Activated naive CD8-positive, alpha-beta T cell treated with anti-CD3 and anti-CD28 coated beads, Interleukin-2, amount 50 U/mL, for 24 hours (primary cell): ENCODE measurements around the gene MFN1.
A peak's percentile ranks its signal among the peaks of the same experiment; 100 is the strongest.

Source experiments
- ATAC-seq: fragments of 150-1000 bp; cut with Tn5 transposase; one replicate; pipeline ENCODE4 v1.10.0; 2021
- DNase-seq: peaks from one replicate; pipeline ENCODE4 v3.0.0; 2021
- H3K27ac Mint-ChIP-seq: one replicate; pipeline ENCODE4 v1.8.0; 2021; ENCODE audit warnings: mild to moderate bottlenecking, mixed read lengths
- H3K27me3 Mint-ChIP-seq: one replicate; pipeline ENCODE4 v1.8.0; 2021; ENCODE audit warnings: mixed read lengths
- H3K36me3 Mint-ChIP-seq: one replicate; pipeline ENCODE4 v1.8.0; 2021; ENCODE audit warnings: low read depth, mixed read lengths
- H3K4me1 Mint-ChIP-seq: one replicate; pipeline ENCODE4 v1.8.0; 2021; ENCODE audit warnings: mixed read lengths
- H3K4me3 Mint-ChIP-seq: one replicate; pipeline ENCODE4 v1.8.0; 2021; ENCODE audit warnings: mild to moderate bottlenecking, moderate library complexity, mixed read lengths
- H3K9me3 Mint-ChIP-seq: one replicate; pipeline ENCODE4 v1.8.0; 2021; ENCODE audit warnings: mixed read lengths

Gene MFN1

DNA sequence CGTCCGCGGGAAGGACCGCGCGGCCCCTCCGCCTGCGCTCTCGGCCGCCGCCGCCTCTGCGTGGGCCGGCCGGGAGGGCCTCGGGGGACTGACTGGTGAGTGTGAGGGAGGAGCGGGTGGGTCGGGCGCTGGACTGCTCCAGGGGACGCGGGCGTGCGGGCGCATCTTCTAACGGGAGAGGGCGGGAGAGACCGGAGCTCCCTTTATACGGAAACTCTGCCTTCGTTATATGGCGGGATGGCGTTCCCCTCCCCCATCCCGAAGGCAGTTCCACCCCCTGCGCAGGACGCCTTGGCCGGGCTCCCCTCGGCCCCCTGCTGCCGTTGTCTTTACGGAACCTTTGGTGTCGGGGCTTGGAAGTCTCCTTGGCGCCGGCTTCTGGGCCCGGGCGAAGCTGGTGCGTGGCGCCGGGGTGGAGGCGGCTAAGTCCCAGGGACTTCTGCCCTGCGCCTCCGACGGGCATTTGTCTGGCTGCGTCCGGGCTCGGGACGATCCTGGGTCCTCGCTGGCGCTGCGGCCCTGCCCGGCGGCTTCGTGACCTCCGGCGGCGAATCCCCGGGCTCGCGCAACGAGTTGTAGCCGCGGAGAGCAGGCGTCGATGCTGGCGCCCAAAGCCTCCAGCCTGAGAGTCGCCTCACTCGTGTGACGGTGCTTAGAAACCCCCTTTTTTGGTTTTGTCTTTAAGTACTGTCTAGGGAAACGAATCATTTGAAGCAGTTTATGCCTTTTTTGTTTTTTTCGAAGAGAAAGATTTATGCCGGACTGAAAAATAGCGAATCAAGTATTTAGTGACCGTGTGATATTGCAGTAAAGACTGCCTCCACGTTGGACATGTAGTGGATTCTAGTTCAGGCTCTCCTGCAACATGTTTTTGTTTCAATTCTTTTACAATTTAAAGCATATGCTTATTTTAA, 24.1 kb upstream of the MFN1 start:
- Mint-ChIP-seq H3K4me1 (peaks cover 39% of the 10 kb centered on the region), H3K36me3 (peaks cover 26% of the 10 kb centered on the region), H3K27me3 (no peaks in the 10 kb centered on the region), H3K9me3 (no peaks in the 10 kb centered on the region), H3K4me3 (peak overlapping the region; percentile 85), H3K27ac (peak overlapping the region; percentile 90)
- peak; percentile 66 for DNase-seq
- ATAC-seq = peak; percentile 53

DNA sequence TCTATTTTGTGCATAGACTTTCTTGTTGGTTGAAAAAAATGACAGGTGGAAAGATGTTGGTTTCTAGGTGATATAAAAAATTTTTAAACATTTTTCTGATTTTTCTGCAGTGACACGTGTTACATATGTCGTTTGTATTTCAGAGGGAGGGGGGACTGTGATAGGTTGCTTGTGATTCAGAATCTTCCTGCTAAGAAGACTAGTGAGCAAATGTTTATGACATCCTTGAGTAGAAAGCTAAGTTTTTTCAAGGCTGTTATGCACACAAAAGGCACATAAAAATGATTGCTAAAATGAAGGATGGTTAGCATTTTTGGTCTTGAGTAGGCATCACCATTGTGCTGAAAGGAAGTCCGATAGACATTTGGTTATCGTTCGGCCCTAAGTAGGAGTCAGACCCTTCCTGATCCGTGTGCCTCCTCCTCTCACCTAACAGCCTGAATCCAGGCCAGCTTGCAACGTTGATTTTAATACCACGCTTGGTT, 23.2 kb upstream of the MFN1 start:
- H3K27ac Mint-ChIP-seq = peak overlapping the region; percentile 90
- H3K36me3 Mint-ChIP-seq = peaks cover 30% of the 10 kb centered on the region
- H3K27me3 Mint-ChIP-seq = no peaks in the 10 kb centered on the region
- H3K4me3 Mint-ChIP-seq = peak overlapping the region; percentile 85
- DNase-seq (no peak), ATAC-seq (no peak)
- H3K4me1 Mint-ChIP-seq = peaks cover 39% of the 10 kb centered on the region
- no peaks in the 10 kb centered on the region for H3K9me3 Mint-ChIP-seq

GRCh38 chr3:179330438-179330837, 17.1 kb upstream of the MFN1 start:
- H3K36me3 Mint-ChIP-seq = peaks cover 57% of the 10 kb centered on the region
- no peaks in the 10 kb centered on the region for H3K9me3 Mint-ChIP-seq
- H3K27ac Mint-ChIP-seq = no peak overlapping the region
- DNase-seq = no peak
- no peaks in the 10 kb centered on the region for H3K27me3 Mint-ChIP-seq
- peaks cover 10% of the 10 kb centered on the region for H3K4me1 Mint-ChIP-seq
- no peak for ATAC-seq
- no peak overlapping the region for H3K4me3 Mint-ChIP-seq

- no peak overlapping the region for H3K27ac Mint-ChIP-seq
- H3K9me3 Mint-ChIP-seq = no peaks in the 10 kb centered on the region
- peaks cover 4% of the 10 kb centered on the region for H3K4me1 Mint-ChIP-seq
- ATAC-seq (no peak), DNase-seq (no peak)
- H3K36me3 Mint-ChIP-seq = peaks cover 64% of the 10 kb centered on the region
- H3K4me3 Mint-ChIP-seq = no peak overlapping the region
- no peaks in the 10 kb centered on the region for H3K27me3 Mint-ChIP-seq
Observed at GRCh38 chr3:179332240-179332639, 15.3 kb upstream of the MFN1 start.

DNA sequence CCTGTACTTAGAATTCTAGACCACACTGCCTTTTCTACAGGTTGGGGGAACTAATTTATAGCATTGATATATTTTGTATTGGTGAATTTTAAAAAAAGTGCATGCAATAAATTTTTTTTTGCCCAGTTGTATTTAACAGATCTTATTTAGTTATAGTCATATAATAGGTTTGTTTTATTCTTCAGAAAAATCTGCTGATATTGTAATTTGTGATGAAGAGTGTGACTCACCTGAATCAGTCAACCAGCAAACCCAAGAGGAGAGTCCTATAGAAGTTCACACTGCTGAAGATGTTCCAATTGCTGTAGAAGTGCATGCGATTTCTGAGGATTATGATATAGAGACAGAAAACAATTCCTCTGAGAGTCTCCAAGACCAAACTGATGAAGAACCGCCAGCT, 14.4 kb upstream of the MFN1 start:
- Mint-ChIP-seq H3K27me3 (no peaks in the 10 kb centered on the region), H3K4me1 (no peaks in the 10 kb centered on the region), H3K9me3 (no peaks in the 10 kb centered on the region), H3K27ac (no peak overlapping the region), H3K4me3 (no peak overlapping the region), H3K36me3 (peaks cover 63% of the 10 kb centered on the region)
- ATAC-seq = no peak
- no peak for DNase-seq

- peaks cover 52% of the 10 kb centered on the region for H3K36me3 Mint-ChIP-seq
- no peaks in the 10 kb centered on the region for H3K4me1 Mint-ChIP-seq
Observed at GRCh38 chr3:179336345-179336929, 11.1 kb upstream of the MFN1 start.

DNA sequence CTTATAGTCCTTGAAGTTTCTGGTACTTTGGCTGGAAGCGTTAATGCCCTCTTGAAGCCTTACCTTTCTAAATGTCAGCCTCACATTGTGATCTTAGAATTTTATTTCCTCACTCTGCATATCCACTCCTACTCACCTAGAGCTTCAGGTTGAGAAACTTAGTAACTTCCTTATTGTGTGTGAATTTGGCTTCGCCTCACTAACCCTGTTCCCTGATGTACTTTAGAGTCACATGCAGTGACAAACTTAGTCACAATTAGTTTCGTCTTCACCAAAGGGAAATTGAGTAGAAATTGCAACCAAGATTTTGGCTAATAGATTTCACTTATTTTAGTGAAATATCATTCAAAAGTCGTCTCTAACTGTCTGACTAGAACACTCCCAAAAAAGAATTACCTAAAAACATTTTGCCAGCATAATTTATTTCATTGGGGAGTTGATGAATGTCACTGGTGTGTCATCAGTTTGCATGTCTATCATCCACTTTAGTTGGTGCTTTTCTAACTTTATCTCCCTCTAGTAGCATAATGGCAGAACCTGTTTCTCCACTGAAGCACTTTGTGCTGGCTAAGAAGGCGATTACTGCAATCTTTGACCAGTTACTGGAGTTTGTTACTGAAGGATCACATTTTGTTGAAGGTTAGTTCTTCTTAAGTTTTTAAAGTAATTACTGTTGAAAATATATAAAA, 960 bp downstream of the MFN1 start:
- peaks cover 29% of the 10 kb centered on the region for H3K4me1 Mint-ChIP-seq
- ATAC-seq = peak; percentile 37
- peaks cover 23% of the 10 kb centered on the region for H3K36me3 Mint-ChIP-seq
- H3K9me3 Mint-ChIP-seq = no peaks in the 10 kb centered on the region
- peak overlapping the region; percentile 97 for H3K27ac Mint-ChIP-seq
- no peaks in the 10 kb centered on the region for H3K27me3 Mint-ChIP-seq
- no peak for DNase-seq
- peak overlapping the region; percentile 99 for H3K4me3 Mint-ChIP-seq

More at GRCh38 chr3:179336345-179336929, 11.1 kb upstream of the MFN1 start:
- Mint-ChIP-seq H3K27me3 (no peaks in the 10 kb centered on the region), H3K27ac (no peak overlapping the region), H3K4me3 (no peak overlapping the region), H3K9me3 (no peaks in the 10 kb centered on the region)
- DNase-seq = no peak
- ATAC-seq = no peak

DNA sequence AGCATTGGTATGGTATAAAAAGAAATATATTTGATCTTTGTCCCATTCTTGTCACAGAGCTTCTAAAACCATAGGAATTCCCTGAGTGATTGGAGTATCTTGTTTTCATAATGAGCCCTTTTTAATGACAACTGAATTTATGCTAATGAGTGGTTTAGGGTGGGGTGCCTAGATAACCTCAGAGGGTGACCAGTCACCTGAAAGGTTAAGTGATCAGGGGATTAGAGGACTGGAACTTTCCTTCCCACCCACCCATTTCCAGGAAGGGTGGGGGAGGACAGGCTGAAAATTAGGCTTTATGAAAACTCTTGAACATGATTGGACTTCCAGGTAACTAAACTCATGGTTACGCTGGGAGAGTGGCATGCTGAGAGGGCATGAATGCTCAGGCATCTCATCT, 8.5 kb downstream of the MFN1 start:
- peak overlapping the region; percentile 74 for H3K27ac Mint-ChIP-seq
- ATAC-seq (peak; percentile 66), DNase-seq (no peak)
- peaks cover 22% of the 10 kb centered on the region for H3K4me1 Mint-ChIP-seq
- no peaks in the 10 kb centered on the region for H3K9me3 Mint-ChIP-seq
- H3K4me3 Mint-ChIP-seq = no peak overlapping the region
- H3K27me3 Mint-ChIP-seq = no peaks in the 10 kb centered on the region
- H3K36me3 Mint-ChIP-seq = peaks cover 59% of the 10 kb centered on the region

- ATAC-seq (no peak), DNase-seq (no peak)
- peaks cover 29% of the 10 kb centered on the region for H3K36me3 Mint-ChIP-seq
- H3K4me1 Mint-ChIP-seq = no peaks in the 10 kb centered on the region
- no peaks in the 10 kb centered on the region for H3K9me3 Mint-ChIP-seq
- H3K27me3 Mint-ChIP-seq = no peaks in the 10 kb centered on the region
- H3K4me3 Mint-ChIP-seq = no peak overlapping the region
- H3K27ac Mint-ChIP-seq = no peak overlapping the region
Observed at GRCh38 chr3:179363332-179363731, 15.8 kb downstream of the MFN1 start.

GRCh38 chr3:179369621-179370020, 22.1 kb downstream of the MFN1 start:
- Mint-ChIP-seq H3K27me3 (no peaks in the 10 kb centered on the region), H3K4me1 (no peaks in the 10 kb centered on the region), H3K27ac (no peak overlapping the region), H3K4me3 (no peak overlapping the region), H3K9me3 (no peaks in the 10 kb centered on the region), H3K36me3 (peaks cover 31% of the 10 kb centered on the region)
- DNase-seq = no peak
- ATAC-seq = no peak

GRCh38 chr3:179373938-179374337, 26.4 kb downstream of the MFN1 start:
- Mint-ChIP-seq H3K4me1 (no peaks in the 10 kb centered on the region), H3K4me3 (no peak overlapping the region), H3K36me3 (peaks cover 33% of the 10 kb centered on the region), H3K9me3 (no peaks in the 10 kb centered on the region), H3K27me3 (no peaks in the 10 kb centered on the region), H3K27ac (no peak overlapping the region)
- DNase-seq = no peak
- no peak for ATAC-seq

DNA sequence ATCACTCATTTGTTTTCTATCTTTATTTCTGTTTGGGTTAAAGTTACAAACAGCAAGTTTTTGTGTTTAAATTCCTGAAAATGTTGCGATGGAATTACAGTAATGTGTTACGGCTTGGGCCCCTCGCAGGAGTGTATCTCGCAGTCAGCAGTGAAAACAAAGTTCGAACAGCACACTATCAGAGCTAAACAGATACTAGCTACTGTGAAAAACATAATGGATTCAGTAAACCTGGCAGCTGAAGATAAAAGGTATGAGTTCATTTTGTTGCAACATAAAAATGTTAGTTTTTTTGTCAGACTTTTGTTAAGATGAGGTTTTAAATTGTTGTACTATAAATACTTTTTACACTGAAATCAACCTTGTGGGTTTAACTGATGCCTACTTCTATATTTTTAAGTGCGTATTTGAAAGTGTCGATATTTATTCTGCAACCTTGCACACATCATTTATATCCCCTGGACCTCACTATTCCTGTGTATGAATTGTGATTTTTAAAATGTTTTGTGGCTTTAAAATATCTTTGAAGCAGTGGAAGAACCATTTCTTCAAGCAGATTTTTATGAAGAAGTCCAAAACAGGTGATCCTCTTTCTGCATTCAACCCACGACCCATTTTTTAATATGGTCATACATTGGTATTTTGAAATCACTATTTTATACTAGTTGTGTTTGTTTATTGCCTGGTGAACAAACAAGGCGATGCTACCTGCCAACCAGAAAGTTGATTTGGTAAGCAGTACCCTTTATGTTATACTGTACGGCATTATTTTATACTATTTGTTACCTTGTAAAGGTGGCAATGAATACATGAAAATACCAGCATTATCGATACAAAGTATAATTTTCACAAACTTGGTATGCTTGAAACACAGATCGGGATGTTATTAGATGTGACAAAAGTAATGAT, 27.8 kb downstream of the MFN1 start:
- Mint-ChIP-seq H3K36me3 (peaks cover 39% of the 10 kb centered on the region), H3K9me3 (no peaks in the 10 kb centered on the region), H3K4me1 (no peaks in the 10 kb centered on the region), H3K27ac (no peak overlapping the region), H3K4me3 (no peak overlapping the region), H3K27me3 (no peaks in the 10 kb centered on the region)
- ATAC-seq = no peak
- no peak for DNase-seq

DNA sequence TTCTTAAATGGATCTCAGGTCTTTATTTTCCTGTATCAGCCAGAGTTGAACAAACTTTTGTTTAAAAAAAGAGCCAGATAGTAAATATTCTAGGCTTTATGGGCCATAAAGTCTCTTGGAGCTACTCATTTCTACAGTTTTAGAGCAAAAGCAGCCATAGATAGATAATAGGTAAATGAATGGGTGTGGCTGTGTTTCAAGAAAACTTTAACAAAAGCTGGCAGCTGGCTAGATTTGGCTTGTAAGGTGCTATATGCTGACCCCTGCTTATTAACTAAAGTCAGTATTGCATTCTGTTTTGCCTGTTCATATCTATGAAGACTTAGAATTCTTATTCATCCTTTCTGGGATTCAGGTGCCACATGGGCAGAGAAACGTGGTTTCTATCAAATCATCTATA, 29.0 kb downstream of the MFN1 start:
- DNase-seq (no peak), ATAC-seq (no peak)
- no peak overlapping the region for H3K27ac Mint-ChIP-seq
- no peaks in the 10 kb centered on the region for H3K9me3 Mint-ChIP-seq
- H3K36me3 Mint-ChIP-seq = peaks cover 37% of the 10 kb centered on the region
- no peaks in the 10 kb centered on the region for H3K27me3 Mint-ChIP-seq
- no peak overlapping the region for H3K4me3 Mint-ChIP-seq
- H3K4me1 Mint-ChIP-seq = no peaks in the 10 kb centered on the region

GRCh38 chr3:179391906-179392305, 44.4 kb downstream of the MFN1 start:
- H3K27me3 Mint-ChIP-seq = no peaks in the 10 kb centered on the region
- no peak overlapping the region for H3K4me3 Mint-ChIP-seq
- DNase-seq (no peak), ATAC-seq (no peak)
- H3K36me3 Mint-ChIP-seq = peaks cover 41% of the 10 kb centered on the region
- no peaks in the 10 kb centered on the region for H3K4me1 Mint-ChIP-seq
- H3K9me3 Mint-ChIP-seq = no peaks in the 10 kb centered on the region
- no peak overlapping the region for H3K27ac Mint-ChIP-seq
